ENCODE results near the gene SMIM8.

Gene SMIM8

GRCh38 chr6:87322304-87323212, at the start of gene SMIM8:
Gene SMIM8, plus strand, starts transcription at chr6:87322588. Its CDS starts 14,444 bp downstream, at chr6:87337032.
- peak; percentile 84 for TF ChIP-seq CTCF (IDR thresholded peaks at IDR 0.05)

GRCh38 chr6:87274660-87275274, 47.6 kb upstream of the SMIM8 start:
- no peak for TF ChIP-seq CTCF (IDR thresholded peaks at IDR 0.05)

GRCh38 chr6:87276624-87277023, 45.8 kb upstream of the SMIM8 start:
- no peak for TF ChIP-seq CTCF (IDR thresholded peaks at IDR 0.05)

GRCh38 chr6:87277123-87277522, 45.3 kb upstream of the SMIM8 start:
- peak; percentile 35; the same call in 1 of the 2 replicates for TF ChIP-seq CTCF (IDR thresholded peaks at IDR 0.05)

GRCh38 chr6:87279196-87279595, 43.2 kb upstream of the SMIM8 start:
- no peak for TF ChIP-seq CTCF (IDR thresholded peaks at IDR 0.05)

GRCh38 chr6:87281426-87281825, 41.0 kb upstream of the SMIM8 start:
- no peak for TF ChIP-seq CTCF (IDR thresholded peaks at IDR 0.05)

GRCh38 chr6:87282743-87283142, 39.6 kb upstream of the SMIM8 start:
- TF ChIP-seq CTCF (IDR thresholded peaks at IDR 0.05): no peak
